HG03025 (cell line): ENCODE results near the gene KRTAP4-11.
"Not testable (repeated sequence)": the region's sequence is repeated elsewhere in the genome, so short reads cannot be mapped to it uniquely, and the experiment has no call there.

Experiments
- ATAC-seq: cut with Tn5 transposase; IDR thresholded peaks from one replicate; pipeline ENCODE4 v1.9.1; 2021; ENCODE audit warnings: mild to moderate bottlenecking, moderate library complexity; ENCODE audit not compliant: unreplicated experiment, low FRiP score

KRTAP4-11 gene

DNA sequence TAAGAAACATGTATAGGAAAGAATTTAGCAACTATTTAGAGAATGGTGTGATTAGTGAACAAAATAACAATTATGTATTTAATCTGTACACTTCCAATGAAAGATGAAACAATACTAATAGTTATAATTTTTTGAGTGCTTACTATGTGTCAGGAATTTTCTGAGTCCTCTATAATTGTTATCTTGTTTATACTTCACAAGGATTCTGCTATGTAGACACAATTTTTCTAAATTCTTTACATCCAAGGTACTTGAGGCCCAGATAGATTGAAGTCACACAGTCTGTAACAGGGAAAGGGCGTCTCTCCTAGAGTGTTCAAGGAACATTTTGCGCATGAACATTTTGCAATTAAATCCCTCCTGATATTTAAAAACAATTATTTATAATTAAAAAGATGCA is 6.9 kb upstream of the KRTAP4-11 start:
- no peak for ATAC-seq

DNA sequence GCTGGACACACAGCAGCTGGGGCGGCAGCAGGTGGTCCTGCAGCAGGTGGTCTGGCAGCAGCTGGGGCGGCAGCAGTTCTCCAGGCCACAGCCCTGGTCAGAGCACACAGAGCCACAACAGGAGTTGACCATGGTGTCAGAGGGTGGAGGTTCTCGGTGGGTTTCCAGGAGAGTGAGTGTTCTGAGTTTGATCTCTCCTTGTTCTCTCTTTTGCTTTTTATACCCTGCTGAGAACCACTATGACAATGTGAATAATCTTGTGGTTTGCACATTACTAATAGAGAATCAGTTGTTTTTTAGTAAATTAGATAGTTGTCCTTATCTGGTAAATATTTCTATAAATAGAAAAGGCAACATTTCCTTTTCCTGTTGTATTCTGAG is 5.8 kb upstream of the KRTAP4-11 start, which contains the start of gene KRTAP4-12:
Gene KRTAP4-12, minus strand, starts transcription at position 192 of the 381 bp plus-strand sequence. Its CDS starts 60 bp downstream, at position 132.
- not testable (repeated sequence) for ATAC-seq

DNA sequence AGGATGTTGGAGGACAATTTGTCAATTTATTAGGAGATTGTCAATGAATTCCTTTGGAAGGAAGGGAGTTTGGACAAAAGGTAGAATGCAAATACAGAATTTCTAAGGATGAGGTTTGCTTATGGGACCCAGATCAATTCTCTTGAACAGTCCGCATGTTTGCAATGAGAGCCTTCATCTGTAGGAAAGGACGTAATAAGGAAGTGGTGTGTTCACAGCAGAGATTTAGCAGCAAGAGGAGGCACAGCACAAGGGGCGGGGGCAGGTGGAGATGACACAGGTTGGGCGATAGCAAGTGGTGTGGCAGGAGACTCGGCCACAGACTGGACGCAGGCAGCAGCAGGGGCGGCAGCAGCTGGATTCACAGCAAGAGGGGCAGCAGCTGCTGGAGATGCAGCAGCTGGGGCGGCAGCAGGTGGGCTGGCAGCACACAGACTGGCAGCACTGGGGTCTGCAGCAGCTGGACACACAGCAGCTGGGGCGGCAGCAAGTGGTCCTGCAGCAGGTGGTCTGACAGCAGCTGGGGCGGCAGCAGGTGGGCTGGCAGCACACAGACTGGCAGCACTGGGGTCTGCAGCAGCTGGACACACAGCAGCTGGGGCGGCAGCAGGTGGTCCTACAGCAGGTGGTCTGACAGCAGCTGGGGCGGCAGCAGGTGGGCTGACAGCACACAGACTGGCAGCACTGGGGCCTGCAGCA is 5.3 kb upstream of the KRTAP4-11 start:
- ATAC-seq = not testable (repeated sequence)

DNA sequence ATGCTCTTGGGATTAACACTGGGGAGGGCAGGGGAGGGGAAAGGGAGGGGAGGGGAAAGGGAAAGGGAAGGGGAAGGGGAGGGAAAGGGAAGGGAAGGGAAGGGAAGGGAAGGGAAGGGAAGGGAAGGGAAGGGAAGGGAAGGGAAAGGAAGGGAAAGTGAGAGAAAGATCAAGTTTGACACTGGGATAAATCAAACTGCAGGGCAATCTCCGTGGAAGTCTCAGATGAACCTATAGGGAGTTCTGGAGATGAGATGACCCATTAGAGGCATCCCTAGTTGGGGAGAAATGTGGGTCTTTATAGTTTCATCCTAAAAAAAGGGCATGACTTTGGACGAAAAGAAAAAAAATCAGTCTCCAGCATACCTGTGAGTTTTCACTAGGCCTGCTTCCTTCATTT is 3.6 kb upstream of the KRTAP4-11 start:
- ATAC-seq = no peak

DNA sequence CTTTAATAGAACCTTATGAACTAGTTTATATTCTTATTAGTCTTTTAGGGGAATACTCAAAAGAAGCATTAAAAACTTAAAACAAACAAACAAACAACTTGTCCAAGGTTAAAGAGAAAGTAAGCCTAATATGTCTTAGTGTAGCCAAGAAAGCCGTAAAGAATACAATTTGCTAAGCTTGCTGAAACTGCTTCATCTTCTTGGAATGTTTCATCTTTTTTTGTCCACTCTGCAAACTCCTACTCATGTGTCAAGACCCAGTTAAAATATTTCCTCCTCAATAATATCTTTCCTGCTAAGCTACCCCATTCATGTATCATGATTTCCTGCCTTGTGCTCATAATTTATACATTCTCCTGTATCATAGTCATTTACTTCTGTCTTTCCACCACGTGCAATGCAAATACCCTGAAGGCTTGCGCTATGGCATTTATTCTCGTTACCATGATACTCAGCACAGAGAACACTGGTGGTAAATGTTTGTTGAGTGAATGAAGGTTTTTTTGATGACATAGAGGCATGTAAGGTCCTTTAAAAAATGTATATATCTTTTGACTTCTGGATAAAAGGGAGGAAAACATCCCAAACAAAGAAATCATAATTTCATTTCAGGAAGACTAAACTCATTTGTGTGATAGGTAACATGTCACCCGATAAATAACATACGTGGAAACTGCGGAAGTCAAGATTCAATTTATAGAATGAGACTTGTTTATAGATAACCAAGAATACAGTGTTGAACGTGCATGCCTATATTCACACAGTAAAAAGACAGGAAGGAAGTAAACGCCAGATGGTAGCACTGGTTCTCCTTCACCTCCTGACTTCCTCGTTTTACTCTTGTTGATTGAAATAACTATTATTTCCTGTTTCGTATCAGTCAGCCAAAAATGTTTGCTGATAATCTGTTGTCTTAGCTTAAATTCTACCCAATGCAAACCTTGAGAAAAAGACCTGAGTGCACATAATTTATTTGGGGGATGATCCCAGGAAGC is 1.8 kb upstream of the KRTAP4-11 start:
- not testable (repeated sequence) for ATAC-seq

DNA sequence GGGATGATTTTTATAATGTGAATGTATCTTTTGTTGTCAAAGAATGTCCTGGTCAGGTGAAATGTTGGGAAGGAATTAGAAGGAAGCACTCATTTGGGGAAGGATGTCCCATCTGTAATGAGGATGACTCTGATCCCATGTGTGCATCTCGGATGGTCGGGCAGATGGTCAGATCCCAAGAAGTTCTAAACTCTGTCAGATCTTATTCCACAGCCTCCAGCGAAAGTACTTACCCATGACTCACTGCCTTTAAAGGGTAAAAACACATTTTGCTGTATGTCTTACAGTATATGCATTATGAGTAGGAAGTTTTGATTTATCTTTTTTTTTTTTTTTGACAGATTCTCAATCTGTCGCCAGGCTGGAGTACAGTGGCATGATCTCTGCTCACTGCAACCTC is 548 bp upstream of the KRTAP4-11 start:
- ATAC-seq = no peak

DNA sequence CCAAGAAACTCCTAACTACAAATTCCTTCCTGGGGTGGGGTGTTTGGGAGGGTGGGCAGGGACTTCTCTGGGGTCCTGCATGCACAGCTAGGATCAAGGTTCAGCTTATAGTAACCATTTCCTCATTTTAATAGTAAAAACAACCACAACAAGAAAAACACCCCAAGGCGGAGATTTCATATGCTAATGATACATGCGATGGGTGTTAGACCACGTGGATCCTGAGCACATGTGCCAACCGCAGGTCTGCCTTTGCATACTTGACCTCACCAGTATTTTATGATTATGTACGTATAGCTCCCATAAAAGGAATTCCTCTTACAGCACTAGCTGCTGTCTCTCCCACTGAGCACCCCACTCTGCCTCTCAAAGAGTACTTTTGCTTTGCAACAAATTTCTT is 1.9 kb downstream of the KRTAP4-11 start:
- no peak for ATAC-seq

DNA sequence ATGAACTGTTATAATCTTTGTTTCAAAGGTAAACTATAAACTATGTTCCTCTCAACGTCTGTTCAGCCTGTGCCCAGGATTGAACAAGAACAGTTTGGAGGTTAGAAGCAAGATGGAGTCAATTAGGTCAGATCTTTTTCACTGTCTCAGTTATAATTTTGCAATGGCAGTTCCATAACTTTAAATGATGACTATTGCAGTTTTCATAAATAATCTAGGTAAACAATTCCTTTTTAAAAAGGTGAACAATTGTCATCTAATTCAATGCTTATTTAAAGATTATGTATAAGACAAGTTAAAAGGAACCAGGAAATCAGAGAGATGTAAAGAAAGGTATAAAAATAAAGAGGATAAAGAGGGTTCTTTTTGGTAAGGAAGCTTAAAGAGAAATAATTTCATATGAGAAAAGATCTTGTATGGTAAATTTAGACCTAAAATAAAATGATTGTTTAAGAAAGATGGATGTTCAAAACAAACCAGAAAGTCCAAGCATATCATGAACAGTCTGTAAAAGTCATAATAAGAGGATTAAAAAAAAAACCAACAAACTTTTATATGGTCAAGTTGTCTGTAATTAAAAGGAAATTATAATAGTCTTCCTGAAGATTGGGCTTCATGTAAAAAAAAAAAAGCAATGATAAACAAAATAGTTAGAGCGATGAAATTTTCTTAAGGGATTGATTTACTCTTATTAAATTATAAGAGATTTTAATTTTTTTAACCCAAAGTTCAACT is 6.9 kb downstream of the KRTAP4-11 start:
- ATAC-seq = no peak

DNA sequence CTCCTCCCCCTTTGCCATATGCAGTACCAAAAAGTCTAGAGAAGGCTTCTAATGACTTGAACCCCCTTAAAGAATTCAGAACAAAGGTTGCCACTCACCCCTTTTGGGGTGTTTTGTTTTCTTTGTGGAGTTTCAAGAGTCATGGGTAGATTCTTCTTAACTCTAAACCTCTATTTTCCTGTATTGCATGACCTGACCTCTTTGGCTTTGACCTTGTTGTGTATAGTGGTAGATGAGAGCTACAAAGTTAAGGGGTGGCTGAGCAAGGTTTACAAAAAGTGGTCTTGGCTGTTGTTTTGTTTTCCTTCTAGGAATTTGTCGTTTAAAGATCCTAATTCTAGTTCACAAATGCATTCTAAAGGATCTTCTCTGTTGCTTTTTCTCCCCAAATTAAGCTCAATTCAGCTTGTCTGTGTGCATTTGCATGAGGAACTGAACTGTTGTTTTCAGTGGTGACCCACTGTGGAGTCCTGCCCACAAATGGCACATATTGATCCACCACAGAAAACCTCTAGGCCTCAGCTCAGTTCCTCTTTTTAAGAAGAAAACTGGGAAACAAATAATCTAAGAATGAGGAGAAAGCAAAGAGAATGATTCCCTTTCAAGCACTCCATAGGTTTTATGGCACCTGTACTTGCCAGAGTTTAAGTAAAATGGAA is 9.3 kb downstream of the KRTAP4-11 start:
- ATAC-seq = not testable (repeated sequence)

DNA sequence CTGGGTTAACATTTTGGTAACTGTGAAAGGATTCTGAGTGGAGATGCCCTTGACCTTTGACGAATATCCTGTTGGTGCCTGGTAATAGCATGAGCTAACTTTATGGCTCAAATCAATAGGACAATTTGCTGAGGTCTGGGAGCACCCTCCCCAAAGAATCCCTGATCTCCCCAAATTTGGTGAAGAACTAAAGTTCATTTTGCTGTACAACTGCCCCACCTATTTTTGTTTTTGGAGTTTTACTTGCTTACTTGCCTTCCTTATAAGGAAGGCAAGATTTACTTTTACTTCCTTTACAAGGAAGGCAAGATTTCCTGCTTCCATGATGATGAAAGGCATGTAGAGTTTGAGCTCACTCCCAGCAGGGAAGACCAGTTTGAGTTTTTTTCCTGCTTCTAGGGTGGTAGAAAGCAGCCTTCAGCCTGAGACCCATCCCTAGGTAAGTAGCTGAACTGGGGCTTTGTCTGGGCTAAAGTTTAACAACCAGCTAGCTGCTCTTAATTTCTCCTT is 10.2 kb downstream of the KRTAP4-11 start:
- no peak for ATAC-seq

DNA sequence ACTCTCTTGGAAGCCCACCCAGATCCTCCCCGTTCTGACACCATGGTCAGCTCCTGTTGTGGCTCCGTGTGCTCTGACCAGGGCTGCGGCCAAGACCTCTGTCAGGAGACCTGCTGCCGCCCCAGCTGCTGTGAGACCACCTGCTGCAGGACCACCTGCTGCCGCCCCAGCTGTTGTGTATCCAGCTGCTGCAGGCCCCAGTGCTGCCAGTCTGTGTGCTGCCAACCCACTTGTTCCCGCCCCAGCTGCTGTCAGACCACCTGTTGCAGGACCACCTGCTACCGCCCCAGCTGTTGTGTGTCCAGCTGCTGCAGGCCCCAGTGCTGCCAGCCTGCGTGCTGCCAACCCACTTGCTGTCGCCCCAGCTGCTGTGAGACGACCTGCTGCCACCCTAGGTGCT is 12.8 kb downstream of the KRTAP4-11 start, which contains the start of gene KRTAP4-9:
Gene KRTAP4-9, plus strand, starts transcription at position 43 of the 400 bp plus-strand sequence. Its CDS starts 0 bp downstream, at position 43.
- ATAC-seq = not testable (repeated sequence)

DNA sequence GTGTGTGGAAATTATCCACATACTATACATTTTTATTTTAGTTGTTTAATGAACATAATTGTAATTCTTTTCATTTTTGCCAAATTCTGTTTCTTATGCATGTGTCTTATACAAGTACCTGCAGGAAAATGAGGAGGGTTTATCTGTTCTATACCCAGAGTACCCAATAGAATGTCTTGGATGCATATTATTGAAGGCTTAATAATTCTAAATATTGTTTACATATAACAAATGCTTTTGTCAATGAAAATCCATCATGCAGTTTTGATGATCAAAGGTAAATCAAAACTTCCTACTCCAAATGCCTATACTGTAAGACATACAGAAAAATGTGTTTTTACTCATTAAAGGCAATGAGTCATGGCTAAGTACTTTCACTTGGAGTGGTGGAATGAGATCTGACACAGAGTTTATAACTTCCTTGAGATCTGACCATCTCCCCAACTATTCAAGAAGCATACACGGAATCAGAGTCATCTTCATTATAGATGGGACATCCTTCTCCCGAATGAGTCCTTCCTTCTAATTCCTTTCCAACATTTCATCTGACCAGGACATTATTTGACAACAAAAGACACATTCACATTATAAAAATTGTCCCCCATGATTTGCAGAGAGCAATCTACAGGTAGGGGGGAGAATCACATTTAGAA is 13.7 kb downstream of the KRTAP4-11 start:
- not testable (repeated sequence) for ATAC-seq

DNA sequence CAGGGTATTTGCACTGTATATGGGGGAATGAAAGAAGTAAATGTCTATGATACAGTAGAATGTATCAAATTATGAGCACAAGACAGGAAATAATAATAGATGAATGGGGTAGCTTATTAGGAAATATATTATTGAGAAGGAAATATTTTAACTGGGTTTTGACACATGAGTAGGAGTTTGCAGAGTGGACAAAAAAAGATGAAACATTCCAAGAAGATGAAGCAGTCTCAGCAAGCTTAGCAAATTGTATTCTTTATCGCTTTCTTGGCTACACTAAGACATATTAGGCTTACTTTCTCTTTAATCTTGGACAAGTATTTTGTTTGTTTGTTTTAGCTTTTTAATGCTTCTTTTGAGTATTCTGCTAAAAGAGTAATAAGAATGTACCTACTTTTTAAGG is 14.3 kb downstream of the KRTAP4-11 start:
- no peak for ATAC-seq

DNA sequence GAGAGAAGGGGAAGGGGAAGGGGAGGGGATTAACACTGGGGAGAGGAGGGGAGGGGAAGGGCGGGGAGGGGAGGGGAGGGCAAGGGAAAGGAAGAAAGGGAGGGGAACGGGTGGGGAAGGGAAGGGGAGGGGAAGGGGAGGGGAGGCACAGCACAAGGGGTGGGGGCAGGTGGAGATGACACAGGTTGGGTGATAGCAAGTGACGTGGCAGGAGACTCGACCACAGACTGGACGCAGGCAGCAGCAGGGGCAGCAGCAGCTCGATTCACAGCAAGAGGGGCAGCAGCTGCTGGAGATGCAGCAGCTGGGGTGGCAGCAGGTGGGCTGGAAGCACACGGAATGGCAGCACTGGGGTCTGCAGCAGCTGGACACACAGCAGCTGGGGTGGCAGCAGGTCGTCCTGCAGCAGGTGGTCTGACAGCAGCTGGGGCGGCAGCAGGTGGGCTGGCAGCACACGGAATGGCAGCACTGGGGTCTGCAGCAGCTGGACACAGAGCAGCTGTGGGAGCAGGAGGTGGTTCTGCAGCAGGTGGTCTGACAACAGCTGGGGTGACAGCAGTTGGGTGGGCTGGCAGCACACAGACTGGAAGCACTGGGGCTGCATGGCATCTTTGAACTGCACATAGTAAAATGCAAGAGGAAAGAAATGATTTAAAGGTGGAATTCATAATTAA is 16.4 kb downstream of the KRTAP4-11 start, which contains the start of gene KRTAP4-16:
Gene KRTAP4-16, minus strand, starts transcription at position 624 of the 674 bp plus-strand sequence. Its CDS starts 0 bp downstream, at position 624.
- ATAC-seq = no peak

DNA sequence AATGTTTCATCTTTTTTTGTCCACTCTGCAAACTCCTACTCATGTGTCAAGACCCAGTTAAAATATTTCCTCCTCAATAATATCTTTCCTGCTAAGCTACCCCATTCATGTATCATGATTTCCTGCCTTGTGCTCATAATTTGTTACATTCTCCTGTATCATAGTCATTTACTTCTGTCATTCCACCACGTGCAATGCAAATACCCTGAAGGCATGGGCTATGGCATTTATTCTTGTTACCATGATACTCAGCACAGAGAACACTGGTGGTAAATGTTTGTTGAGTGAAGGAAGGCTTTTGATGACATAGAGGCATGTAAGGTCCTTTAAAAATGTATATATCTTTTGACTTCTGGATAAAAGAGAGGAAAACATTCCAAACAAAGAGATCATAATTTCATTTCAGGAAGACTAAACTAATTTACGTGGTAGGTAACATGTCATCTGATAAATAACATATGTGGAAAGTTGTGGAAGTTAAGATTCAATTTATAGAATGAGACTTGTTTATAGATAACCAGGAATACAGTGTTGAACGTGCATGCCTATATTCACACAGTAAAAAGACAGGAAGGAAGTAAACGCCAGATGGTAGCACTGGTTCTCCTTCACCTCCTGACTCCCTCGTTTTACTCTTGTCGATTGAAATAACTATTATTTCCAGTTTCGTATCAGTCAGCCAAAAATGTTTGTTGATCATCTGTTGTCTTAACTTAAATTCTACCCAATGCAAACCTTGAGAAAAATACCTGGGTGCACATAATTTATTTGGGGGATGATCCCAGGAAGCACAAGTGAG is 18.3 kb downstream of the KRTAP4-11 start:
- ATAC-seq = not testable (repeated sequence)

DNA sequence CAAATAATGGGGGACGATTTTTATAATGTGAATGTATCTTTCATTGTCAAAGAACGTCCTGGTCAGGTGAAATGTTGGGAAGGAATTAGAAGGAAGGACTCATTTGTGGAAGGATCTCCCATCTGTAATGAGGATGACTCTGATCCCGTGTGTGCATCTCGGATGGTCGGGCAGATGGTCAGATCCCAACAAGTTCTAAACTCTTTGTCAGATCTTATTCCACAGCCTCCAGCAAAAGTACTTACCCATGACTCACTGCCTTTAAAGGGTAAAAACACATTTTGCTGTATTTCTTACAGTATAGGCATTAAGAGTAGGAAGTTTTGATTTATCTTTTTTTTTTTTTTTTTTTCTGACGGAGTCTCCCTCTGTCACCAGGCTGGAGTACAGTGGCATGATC is 19.7 kb downstream of the KRTAP4-11 start:
- no peak for ATAC-seq

DNA sequence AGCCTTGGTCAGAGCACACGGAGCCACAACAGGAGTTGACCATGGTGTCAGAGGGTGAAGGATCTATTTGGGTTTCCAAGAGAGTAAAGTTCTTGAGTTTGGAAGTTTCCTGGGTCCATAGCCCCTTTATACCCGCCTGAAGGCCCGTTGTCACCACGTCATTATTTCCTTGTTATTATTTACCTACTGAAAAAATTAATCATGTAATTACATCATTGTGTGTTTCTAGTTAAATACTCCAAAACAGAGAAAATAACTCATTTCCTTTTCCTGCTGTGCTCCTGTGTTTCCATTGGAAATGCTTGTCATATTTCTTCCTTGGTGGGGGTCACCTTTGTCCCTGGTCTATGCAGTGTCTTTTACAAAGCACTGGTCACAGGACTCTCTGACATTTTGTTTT is 20.1 kb downstream of the KRTAP4-11 start, which contains the start of gene KRTAP4-8:
Gene KRTAP4-8, minus strand, starts transcription at position 101 of the 400 bp plus-strand sequence. Its CDS starts 58 bp downstream, at position 43.
- no peak for ATAC-seq

DNA sequence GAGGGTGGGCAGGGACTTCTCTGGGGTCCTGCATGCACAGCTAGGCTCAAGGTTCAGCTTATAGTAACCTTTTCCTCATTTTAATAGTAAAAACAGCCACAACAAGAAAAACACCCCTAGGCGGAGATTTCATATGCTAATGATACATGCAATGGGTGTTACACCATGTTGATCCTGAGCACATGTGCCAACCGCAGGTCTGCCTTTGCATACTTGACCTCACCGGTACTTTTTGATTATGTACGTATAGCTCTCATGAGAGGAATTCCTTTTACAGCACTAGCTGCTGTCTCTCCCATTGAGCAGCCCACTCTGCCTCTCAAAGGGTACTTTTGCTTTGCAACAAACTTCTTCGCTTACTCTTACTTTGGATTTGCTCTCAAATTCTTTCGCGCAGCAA is 22.1 kb downstream of the KRTAP4-11 start:
- no peak for ATAC-seq
